Adrenal gland (tissue), 5 donors: Measurements from ENCODE around the gene KRT81.

ENCODE experiments used
- POLR2A ChIP-seq, 2 donors: fragments of 450-650 bp; IDR thresholded peaks; one replicate each; pipeline ENCODE4 v1.6.1; 2017; ENCODE audit warnings: antibody characterized with exemption in 2 of 2, mild to moderate bottlenecking in 2 of 2, moderate library complexity in 1 of 2
- TF ChIP-seq, protein P1 (sequence below), 6 experiments: fragments of 450-650 bp in 4 of 6; fragments of 200-600 bp in 2 of 6; sonication (generic) in 1 of 6; IDR thresholded peaks; 1 replicate in 5 of 6; 2 replicates in 1 of 6; pipeline versions ENCODE4 v1.5.1 to v1.8.0; 2016 to 2021; ENCODE audit warnings: antibody characterized with exemption in 6 of 6, mild to moderate bottlenecking in 2 of 6, moderate library complexity in 1 of 6
- donor health status: DM: no; HTN: no; CAD: no.

DNA sequence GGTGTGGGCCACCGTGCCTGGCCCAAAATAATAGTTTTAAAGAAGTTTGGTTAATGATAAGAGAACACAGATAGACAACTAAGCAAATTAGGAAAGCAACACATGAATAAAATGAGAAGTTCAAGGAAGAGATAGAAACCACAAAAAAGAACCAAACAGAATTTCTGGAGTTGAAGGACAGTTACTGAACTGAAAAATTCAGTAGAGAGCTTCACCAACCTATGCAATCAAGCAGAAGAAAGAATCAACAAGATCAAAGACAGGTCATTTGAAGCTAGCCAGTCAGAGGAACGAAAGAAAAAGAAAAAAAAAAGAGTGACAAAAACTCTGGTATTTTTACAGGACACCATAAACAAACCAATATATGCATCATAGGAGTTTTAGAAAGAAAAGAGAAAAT is 45.3 kb upstream of the KRT81 start:
- TF ChIP-seq, protein P1, sequence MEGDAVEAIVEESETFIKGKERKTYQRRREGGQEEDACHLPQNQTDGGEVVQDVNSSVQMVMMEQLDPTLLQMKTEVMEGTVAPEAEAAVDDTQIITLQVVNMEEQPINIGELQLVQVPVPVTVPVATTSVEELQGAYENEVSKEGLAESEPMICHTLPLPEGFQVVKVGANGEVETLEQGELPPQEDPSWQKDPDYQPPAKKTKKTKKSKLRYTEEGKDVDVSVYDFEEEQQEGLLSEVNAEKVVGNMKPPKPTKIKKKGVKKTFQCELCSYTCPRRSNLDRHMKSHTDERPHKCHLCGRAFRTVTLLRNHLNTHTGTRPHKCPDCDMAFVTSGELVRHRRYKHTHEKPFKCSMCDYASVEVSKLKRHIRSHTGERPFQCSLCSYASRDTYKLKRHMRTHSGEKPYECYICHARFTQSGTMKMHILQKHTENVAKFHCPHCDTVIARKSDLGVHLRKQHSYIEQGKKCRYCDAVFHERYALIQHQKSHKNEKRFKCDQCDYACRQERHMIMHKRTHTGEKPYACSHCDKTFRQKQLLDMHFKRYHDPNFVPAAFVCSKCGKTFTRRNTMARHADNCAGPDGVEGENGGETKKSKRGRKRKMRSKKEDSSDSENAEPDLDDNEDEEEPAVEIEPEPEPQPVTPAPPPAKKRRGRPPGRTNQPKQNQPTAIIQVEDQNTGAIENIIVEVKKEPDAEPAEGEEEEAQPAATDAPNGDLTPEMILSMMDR (IDR thresholded peaks at IDR 0.05): no peak
- no peak for TF ChIP-seq POLR2A (IDR thresholded peaks at IDR 0.05)
